ENCODE data around the gene RPH3AL. TPM values are rescaled to one million over a fixed set of nuclear protein-coding genes. Genes with fewer than 3 reads are reported as not detected.
"Not testable (repeated sequence)": the region's sequence is repeated elsewhere in the genome, so short reads cannot be mapped to it uniquely, and the experiment has no call there.

Gene RPH3AL
- total RNA-seq, 6 donors from 2014 or later = 33.6 to 93.2 (median 54.3) TPM

DNA sequence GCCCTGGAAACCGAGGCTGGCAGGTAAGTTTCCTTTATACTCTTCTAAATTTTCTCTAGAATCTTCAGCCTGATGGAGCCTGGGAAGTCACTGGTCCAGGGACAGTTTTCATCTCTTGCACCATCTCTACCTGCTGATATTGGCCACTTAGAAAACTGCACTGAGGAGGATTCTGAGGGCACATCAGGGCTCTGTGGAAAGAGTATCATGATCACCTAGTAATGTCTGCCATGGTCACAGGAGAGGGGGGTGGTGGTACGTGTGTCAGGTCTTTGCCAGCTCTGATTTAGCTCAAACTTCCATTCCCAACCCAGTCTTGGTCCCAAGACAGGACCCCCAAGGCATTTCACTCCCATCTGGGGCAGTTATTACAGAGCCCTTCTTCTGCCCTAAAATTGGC, 136.0 kb downstream of the RPH3AL start:
- DNase-seq (no peak), ATAC-seq (ENCODE audit: low FRiP score in 2 of 2) (no peak)
- H3K4me3 ChIP-seq = no peak overlapping the region
- H3K36me3 ChIP-seq = peaks cover 0 to 14% (median 0%) of the 10 kb centered on the region in 4 donors
- 61 to 82% methylated on average over 1 to 2 of the region's 2 CpGs for WGBS, 2 donors
- peaks cover 0 to 6% (median 0%) of the 10 kb centered on the region in 4 donors for H3K4me1 ChIP-seq
- no peaks in the 10 kb centered on the region for H3K27me3 ChIP-seq
- H3K9me3 ChIP-seq = no peaks in the 10 kb centered on the region
- no peak overlapping the region for H3K27ac ChIP-seq
- TF ChIP-seq POLR2A (IDR thresholded peaks at IDR 0.05) (no peak), POLR2AphosphoS5 (IDR thresholded peaks at IDR 0.05) (no peak), EP300 (IDR thresholded peaks at IDR 0.05) (no peak)
- TF ChIP-seq, protein P1, sequence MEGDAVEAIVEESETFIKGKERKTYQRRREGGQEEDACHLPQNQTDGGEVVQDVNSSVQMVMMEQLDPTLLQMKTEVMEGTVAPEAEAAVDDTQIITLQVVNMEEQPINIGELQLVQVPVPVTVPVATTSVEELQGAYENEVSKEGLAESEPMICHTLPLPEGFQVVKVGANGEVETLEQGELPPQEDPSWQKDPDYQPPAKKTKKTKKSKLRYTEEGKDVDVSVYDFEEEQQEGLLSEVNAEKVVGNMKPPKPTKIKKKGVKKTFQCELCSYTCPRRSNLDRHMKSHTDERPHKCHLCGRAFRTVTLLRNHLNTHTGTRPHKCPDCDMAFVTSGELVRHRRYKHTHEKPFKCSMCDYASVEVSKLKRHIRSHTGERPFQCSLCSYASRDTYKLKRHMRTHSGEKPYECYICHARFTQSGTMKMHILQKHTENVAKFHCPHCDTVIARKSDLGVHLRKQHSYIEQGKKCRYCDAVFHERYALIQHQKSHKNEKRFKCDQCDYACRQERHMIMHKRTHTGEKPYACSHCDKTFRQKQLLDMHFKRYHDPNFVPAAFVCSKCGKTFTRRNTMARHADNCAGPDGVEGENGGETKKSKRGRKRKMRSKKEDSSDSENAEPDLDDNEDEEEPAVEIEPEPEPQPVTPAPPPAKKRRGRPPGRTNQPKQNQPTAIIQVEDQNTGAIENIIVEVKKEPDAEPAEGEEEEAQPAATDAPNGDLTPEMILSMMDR (IDR thresholded peaks at IDR 0.05) = no peak

DNA sequence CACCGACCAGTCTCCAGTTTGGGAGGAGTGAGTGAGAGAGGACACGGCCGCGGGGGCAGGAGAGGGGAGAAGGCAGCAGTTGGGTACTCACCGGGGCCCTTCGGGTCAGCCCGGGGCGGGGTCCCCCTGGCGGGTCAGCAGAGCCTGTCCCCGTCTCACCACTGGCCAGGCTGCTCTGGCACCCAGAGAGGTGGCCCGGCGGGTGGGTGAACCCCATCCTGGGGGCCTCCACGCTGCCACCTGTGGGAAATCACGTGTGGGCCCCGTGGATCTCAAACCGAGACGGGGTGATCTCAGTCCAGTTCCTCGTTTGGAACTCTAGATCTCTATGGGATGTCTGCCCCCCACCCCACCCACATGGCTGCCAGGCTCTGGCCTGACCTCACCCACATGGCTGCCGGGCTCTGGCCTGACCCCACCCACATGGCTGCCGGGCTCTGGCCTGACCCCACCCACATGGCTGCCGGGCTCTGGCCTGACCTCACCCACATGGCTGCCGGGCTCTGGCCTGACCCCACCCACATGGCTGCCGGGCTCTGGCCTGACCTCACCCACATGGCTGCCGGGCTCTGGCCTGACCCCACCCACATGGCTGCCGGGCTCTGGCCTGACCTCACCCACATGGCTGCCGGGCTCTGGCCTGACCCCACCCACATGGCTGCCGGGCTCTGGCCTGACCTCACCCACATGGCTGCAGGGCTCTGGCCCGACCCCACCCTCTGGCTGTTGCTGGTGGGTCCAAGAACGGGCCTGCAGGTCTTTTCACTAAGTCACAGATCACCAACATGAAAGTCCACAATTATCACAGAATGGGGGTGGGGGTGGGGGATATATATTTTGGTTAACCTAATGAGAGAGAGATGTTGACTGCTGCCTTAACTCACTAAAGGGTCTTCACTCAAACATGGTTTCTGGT, 136.8 kb downstream of the RPH3AL start:
- Histone ChIP-seq H3K36me3 (peaks cover 0 to 14% (median 0%) of the 10 kb centered on the region in 4 donors), H3K27ac (peak overlapping the region in 1 of 4 donors; percentile 67), H3K4me3 (peak overlapping the region in 1 of 4 donors; percentile 48)
- peak; percentile 53 to 74 for ATAC-seq (ENCODE audit: low FRiP score in 2 of 2)
- 53 to 86% methylated on average over 11 to 18 of the region's 29 CpGs for WGBS, 2 donors
- H3K4me1 ChIP-seq, H3K9me3 ChIP-seq, H3K27me3 ChIP-seq: not testable (repeated sequence)
- DNase-seq = peak; percentile 34 to 81

DNA sequence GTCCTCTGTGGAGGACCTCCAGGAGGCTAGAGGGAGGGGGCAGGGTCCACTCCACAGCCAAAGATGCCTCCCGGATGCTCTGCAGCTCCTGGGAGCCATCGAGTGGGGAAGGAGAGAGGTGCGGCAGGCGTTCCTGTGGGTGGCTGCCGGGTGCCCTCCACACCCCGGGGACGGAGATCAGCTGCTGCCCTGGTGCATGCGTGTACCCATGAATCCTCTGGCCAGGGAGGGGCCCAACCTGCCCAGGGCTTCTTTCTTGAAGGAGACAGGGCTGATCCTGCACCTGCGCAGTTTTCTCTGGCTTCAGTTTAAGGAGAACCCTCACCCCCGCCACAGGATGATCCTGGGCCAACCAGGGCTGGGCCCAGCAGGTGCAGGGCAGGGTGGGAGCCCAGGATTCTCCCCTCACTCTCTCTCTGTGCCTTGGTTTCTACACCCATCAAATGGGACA, 137.7 kb downstream of the RPH3AL start:
- H3K27ac ChIP-seq = peak overlapping the region in 1 of 4 donors; percentile 67
- no peaks in the 10 kb centered on the region for H3K27me3 ChIP-seq
- peaks cover 0 to 6% (median 0%) of the 10 kb centered on the region in 4 donors for H3K4me1 ChIP-seq
- peaks cover 0 to 14% (median 0%) of the 10 kb centered on the region in 4 donors for H3K36me3 ChIP-seq
- WGBS, 2 donors = 82 to 92% methylated on average over 10 of the region's 10 CpGs
- ATAC-seq (ENCODE audit: low FRiP score in 2 of 2) = peak; percentile 17 to 31
- TF ChIP-seq, protein P1 (IDR thresholded peaks at IDR 0.05) = no peak
- no peak for TF ChIP-seq POLR2A (IDR thresholded peaks at IDR 0.05)
- no peak for TF ChIP-seq EP300 (IDR thresholded peaks at IDR 0.05)
- peak in 1 of 2 donors; percentile 35 for DNase-seq
- no peaks in the 10 kb centered on the region for H3K9me3 ChIP-seq
- peak overlapping the region in 1 of 4 donors; percentile 48 for H3K4me3 ChIP-seq

DNA sequence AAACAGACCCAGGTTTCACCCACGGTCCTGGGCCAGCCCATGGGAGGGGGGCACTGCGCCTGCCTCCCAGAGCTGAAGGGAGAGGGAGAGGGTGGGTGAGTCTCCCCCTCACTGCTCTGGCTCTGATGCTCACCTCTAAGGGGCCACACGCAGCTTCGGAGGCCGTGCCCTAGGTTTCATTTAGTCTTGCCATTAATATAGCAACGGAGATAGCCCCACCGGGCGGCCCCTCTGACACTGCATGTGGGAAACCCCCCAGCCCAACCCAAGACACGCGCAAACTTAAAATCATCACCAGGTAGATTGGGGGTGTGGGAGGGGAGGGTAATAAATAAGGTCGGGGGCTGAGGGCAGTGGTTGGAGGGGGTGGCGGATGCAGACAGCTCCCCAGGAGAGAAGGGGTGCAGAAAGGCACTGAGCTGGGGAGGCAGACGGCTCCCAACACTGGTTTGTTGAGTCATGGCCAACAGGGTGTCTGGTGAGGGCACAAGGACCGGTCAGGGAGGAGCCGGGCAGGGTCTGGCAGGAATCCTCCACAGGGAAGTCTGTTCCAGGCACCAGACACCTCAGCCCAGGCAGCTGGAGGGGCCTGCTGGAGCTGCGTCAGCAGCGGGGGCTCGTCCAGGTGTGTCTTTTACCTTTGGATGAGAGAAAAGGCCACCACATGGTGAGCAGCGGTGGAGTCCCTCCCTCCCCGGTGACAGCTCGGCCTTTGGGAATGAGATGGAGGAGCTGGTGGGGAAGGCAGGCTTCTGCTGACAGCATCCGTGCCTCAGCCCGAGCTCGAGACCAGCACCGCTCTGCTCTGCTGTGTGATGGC, 139.1 kb downstream of the RPH3AL start:
- H3K36me3 ChIP-seq = peaks cover 0 to 14% (median 0%) of the 10 kb centered on the region in 4 donors
- WGBS, 2 donors = 93 to 94% methylated on average over 19 to 25 of the region's 25 CpGs
- no peak for ATAC-seq (ENCODE audit: low FRiP score in 2 of 2)
- no peak overlapping the region for H3K4me3 ChIP-seq
- TF ChIP-seq POLR2AphosphoS5 (IDR thresholded peaks at IDR 0.05) = no peak
- TF ChIP-seq, protein P1 (IDR thresholded peaks at IDR 0.05) = no peak
- TF ChIP-seq EP300 (IDR thresholded peaks at IDR 0.05) = no peak
- no peak for TF ChIP-seq POLR2A (IDR thresholded peaks at IDR 0.05)
- no peak overlapping the region for H3K27ac ChIP-seq
- no peaks in the 10 kb centered on the region for H3K27me3 ChIP-seq
- H3K9me3 ChIP-seq = no peaks in the 10 kb centered on the region
- peaks cover 0 to 6% (median 0%) of the 10 kb centered on the region in 4 donors for H3K4me1 ChIP-seq
- no peak for DNase-seq

DNA sequence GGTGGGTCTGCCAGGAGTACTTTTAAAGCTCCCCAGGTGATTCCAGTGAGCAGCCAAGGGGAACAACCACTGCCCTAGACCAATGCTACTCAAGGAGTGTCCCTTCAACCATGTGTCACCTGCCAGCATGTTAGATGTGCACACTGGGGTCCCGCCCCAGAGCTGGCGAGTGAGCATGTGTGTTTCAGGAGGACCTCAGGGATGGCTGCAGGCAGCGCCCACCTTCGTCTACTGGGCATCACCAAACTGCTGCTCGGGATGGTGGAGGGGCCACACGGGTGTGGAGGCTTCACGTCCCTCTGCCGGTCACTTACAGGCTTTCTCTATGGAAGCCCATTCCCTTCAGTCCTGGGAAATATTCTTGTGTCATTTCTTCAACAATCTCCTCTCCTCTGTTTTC, 142.2 kb downstream of the RPH3AL start:
- peaks cover 0 to 14% (median 0%) of the 10 kb centered on the region in 4 donors for H3K36me3 ChIP-seq
- no peak overlapping the region for H3K4me3 ChIP-seq
- H3K27me3 ChIP-seq = no peaks in the 10 kb centered on the region
- ATAC-seq (ENCODE audit: low FRiP score in 2 of 2) = no peak
- H3K9me3 ChIP-seq = peaks cover 0 to 3% (median 0%) of the 10 kb centered on the region in 4 donors
- DNase-seq = no peak
- no peak overlapping the region for H3K27ac ChIP-seq
- peaks cover 0 to 3% (median 0%) of the 10 kb centered on the region in 4 donors for H3K4me1 ChIP-seq
- WGBS, 2 donors = 95% methylated on average over 3 to 8 of the region's 8 CpGs
- TF ChIP-seq, protein P1 (IDR thresholded peaks at IDR 0.05) = no peak
- no peak for TF ChIP-seq POLR2A (IDR thresholded peaks at IDR 0.05)
- TF ChIP-seq EP300 (IDR thresholded peaks at IDR 0.05) = no peak
- TF ChIP-seq POLR2AphosphoS5 (IDR thresholded peaks at IDR 0.05) = no peak
